A549 treated with AZD2906 at 1 μM for 4 hours (cell line): ENCODE measurements around the gene TBX21. TPM values are rescaled to one million over a fixed set of nuclear protein-coding genes. Genes with fewer than 3 reads are reported as not detected.

Experiments used
- total RNA-seq: library from RNA; stranded (reverse); fragments of 200-300 nt; extraction: Qiagen RNA extraction; gene quantifications from 5 replicates; pipeline ENCODE4 v1.2.3, GENCODE V29; 2022

The TBX21 gene
- total RNA-seq: 0.18 to 0.25 TPM (median 0.23 TPM) in 5 replicates

GRCh38 chr17:47733047-47733673, at the start of gene TBX21:
TSS of gene TBX21 (plus strand) at chr17:47733236. CDS start at chr17:47733455, 219 bp downstream.

GRCh38 chr17:47693731-47694580, 39.1 kb upstream of the TBX21 start, which contains the start of gene TBKBP1:
TSS of gene TBKBP1 (plus strand) at chr17:47694161. CDS start at chr17:47696113, 1,952 bp downstream.

Other genes starting within 250 kb of the TBX21 start
- 51.2 to 71.7 TPM (median 57.8 TPM) in 5 replicates for gene NPEPPS, start 202.1 kb upstream of the TBX21 start, total RNA-seq
- gene KPNB1, start 83.3 kb upstream of the TBX21 start, total RNA-seq: 274 to 432 TPM (median 299 TPM) in 5 replicates
- 3.9 to 5.8 TPM (median 4.8 TPM) in 5 replicates for gene TBKBP1, start 39.1 kb upstream of the TBX21 start, total RNA-seq
- gene OSBPL7, start 88.6 kb downstream of the TBX21 start, total RNA-seq: 12.2 to 17.8 TPM (median 15.8 TPM) in 5 replicates
- gene MRPL10, start 98.3 kb downstream of the TBX21 start, total RNA-seq: 90.4 to 118 TPM (median 92.1 TPM) in 5 replicates
- gene LRRC46, start 98.4 kb downstream of the TBX21 start, total RNA-seq: 2.7 to 3.7 TPM (median 3.2 TPM) in 5 replicates
- gene SCRN2, start 108.0 kb downstream of the TBX21 start, total RNA-seq: 31.9 to 40.2 TPM (median 38.2 TPM) in 5 replicates
- 7.6 to 7.8 TPM (median 7.7 TPM) in 5 replicates for gene SP6, start 117.9 kb downstream of the TBX21 start, total RNA-seq
- 17.8 to 19.3 TPM (median 18.3 TPM) in 5 replicates for gene SP2, start 163.0 kb downstream of the TBX21 start, total RNA-seq
- gene PNPO, start 208.3 kb downstream of the TBX21 start, total RNA-seq: 24.0 to 27.5 TPM (median 24.5 TPM) in 5 replicates
- gene PRR15L, start 224.6 kb downstream of the TBX21 start, total RNA-seq: 3.1 to 3.9 TPM (median 3.5 TPM) in 5 replicates
- 99.9 to 126 TPM (median 107 TPM) in 5 replicates for gene CDK5RAP3, start 237.9 kb downstream of the TBX21 start, total RNA-seq